AG09309 (cell line): ENCODE data around the gene PDZK1IP1.

Experiments used
- DNase-seq: peaks from one replicate; pipeline ENCODE4 v3.0.0-alpha.2; 2010; ENCODE audit warnings: low read depth
- H3K4me3 ChIP-seq: 2 replicates; pipeline ENCODE4 v1.5.1; 2011; ENCODE audit warnings: mild to moderate bottlenecking, low read depth, low read length, moderate library complexity; ENCODE audit not compliant: control insufficient read depth
- TF ChIP-seq, protein P1 (sequence below): IDR thresholded peaks from 2 replicates; pipeline ENCODE4 v1.5.1; 2011; ENCODE audit warnings: mild to moderate bottlenecking, low read depth, low read length, inconsistent platforms; ENCODE audit not compliant: insufficient read depth, control insufficient read depth; ENCODE audit errors: missing control alignments

PDZK1IP1 gene

DNA sequence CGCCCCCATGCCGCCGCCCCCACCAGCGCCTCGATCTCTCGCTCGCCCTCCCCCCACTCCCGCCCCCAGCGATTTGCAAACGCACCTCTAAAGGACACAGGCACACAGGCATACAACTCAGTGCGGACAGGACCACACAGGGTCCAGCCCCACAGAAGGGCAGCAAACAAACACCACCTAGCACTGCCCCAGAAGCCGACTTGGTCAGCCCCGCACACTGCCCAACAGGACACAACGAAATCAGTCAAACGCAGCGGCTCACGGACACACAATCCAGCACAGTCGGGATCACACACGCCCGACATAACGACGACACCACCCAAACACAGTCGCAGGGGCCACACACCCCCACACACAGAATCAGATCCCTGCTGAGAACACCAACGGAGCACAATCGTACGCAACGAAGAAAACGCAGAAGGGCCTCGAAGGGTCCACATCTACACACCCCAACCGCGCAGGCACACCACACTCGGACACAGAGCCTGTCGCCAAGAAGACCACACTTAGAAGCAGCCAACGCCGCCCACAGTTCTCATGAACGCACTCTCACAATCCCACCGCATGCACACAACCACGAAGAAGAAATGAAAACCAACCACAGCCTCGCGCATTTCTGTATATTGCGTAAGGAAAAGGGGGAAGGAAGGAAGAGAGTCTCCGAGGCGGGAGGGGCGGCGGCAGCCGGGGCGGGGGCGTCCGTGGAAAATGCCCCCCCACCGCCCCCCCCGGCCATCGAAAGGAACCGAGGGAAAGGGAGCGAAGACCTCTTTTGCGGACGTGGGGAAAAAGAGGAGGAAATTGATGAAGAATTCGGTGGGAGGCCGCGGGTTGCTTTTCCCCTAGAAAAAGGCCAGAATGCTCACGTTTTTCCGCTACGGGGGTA lies 41.7 kb upstream of the PDZK1IP1 start:
- DNase-seq: no peak
- TF ChIP-seq, protein P1, sequence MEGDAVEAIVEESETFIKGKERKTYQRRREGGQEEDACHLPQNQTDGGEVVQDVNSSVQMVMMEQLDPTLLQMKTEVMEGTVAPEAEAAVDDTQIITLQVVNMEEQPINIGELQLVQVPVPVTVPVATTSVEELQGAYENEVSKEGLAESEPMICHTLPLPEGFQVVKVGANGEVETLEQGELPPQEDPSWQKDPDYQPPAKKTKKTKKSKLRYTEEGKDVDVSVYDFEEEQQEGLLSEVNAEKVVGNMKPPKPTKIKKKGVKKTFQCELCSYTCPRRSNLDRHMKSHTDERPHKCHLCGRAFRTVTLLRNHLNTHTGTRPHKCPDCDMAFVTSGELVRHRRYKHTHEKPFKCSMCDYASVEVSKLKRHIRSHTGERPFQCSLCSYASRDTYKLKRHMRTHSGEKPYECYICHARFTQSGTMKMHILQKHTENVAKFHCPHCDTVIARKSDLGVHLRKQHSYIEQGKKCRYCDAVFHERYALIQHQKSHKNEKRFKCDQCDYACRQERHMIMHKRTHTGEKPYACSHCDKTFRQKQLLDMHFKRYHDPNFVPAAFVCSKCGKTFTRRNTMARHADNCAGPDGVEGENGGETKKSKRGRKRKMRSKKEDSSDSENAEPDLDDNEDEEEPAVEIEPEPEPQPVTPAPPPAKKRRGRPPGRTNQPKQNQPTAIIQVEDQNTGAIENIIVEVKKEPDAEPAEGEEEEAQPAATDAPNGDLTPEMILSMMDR: no peak
- H3K4me3 ChIP-seq: no peak overlapping the region

DNA sequence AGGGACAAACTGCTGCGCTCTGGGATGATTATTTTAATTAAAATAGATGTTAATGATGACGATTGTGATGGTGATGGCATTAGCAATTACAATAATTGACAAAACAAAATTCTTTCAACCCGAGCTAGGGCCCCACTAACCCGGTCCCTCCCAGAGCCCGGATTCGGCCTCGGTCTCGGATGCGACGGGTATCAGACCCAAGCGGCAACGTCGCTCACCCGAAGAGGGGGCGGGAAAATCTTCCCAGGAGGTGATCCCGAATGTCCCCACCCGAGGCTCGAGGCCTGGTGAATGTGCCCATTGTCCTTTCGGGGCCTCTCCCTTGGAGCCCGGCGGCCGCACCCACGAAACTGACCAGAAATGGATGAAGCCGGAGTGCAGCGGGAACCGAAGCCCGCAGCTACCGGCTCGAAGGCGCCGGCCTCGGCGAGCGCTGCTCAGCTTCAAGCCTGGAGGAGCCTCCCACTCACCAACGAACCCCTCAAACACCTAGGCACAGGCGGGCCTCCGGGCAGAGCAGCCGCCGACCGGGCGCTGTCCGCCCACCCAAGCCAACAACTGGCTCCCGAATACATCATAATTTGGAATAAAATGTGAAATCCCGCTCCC lies 41.0 kb upstream of the PDZK1IP1 start:
- no peak overlapping the region for H3K4me3 ChIP-seq
- DNase-seq: no peak
- TF ChIP-seq, protein P1: no peak

DNA sequence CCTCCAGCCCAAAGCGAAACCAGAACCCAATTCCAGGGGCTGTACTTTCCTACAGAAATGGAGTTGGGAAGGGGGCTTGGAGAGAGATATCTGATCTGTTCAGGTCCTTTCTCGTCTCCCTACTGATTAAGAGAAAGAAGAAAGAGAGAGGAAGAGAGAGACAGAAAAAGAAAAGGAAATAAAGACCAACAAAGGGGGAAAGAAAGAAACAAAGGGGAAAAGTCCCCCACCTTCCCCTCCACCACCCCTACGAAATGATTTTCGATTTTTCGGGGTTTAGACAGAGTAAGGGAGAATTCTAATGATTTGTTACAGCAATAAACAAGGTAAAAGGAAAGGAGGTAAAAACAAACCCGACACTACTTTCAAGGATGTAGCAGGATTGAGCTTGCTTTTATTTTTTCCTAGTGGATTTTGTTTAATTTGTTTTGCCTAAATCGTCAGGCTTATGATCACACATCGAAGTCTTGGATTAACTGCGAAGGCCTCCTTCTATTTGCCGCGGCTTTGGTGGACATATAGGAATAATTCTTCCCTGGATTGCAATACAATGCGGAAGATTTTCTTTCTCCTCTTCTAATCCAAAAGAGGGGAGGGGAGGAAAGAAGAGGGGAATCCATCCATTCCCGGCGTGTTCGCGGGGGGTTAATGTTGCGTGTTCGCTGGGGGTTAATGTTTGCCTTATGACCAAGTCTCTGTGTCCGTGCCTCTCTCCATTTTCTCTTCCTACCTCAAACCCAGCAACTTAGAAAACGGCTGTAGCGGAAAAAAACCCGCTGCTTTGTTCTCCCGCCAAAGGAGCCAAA lies 40.3 kb upstream of the PDZK1IP1 start:
- no peak overlapping the region for H3K4me3 ChIP-seq
- DNase-seq: no peak
- TF ChIP-seq, protein P1: no peak

DNA sequence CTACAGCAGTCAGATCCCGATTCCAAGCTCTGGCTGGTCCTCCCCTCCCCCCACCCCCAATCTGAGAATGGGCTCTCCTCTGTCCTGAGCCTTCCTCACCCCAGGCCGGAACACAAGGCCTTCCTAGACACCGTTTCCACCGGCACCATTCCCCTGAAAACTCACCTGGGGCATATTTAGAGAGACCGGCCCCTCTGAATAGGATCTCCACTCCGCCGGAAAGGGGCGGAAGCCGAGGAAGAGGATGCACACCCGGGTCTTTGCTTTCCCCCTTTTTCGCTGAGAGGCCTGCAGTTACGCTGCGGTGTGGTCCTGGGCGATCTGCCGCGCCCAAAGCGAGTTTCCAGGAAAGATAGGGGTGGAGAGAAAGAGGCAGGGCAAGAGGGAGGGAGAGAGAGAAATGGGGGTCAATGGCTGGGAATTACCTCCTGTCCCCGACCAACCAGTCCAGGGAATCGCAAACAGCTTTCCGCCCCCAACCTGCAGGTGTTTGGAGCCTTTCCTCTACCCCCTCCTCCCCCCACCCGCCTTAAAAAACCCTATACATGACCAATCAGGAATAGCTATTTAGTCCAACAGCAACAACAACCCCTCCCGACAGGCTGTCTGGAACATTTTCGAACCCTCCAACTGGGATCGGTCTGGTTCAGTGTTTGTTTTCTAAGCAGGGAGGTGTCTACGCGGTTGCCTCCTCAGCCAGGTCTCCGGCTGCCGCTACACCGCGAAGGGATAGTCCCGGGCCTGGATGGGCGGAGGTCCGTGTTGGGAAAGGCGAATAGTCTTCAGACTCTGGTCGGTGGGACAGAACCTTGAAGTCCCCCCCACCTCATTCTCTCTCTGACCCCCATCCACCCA lies 39.4 kb upstream of the PDZK1IP1 start:
- TF ChIP-seq, protein P1: no peak
- DNase-seq: no peak
- no peak overlapping the region for H3K4me3 ChIP-seq

DNA sequence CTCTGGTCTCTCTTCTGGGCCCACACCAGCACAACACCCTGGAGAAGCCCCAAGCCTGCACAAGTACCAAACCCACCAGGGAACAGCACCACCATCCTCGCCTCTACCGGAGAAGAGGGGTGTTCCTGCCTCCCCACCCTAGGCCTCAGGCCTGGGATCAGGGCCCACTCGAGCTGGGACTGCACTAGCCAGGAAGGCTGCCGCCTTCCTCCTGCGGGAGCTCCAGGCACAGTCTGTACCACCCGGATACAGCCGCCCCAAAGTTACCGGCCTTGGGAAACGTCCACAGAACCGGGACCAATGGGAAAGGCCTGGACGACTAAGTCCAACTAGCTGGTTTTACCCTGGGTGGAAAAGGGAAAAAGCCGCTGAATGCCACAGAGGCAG lies 38.8 kb upstream of the PDZK1IP1 start:
- TF ChIP-seq, protein P1: no peak
- no peak for DNase-seq
- H3K4me3 ChIP-seq: no peak overlapping the region
